Transverse colon (tissue), 4 donors: ENCODE data around the gene YIPF5. TPM values are rescaled to one million over a fixed set of nuclear protein-coding genes. Genes with fewer than 3 reads are reported as not detected.

Source experiments
- DNase-seq: peaks from one replicate; pipeline ENCODE4 v3.0.0-alpha.2; 2019
- H3K27ac ChIP-seq, 4 donors: fragments of 200-600 bp; sonication (generic); 2 replicates each; pipeline ENCODE4 v1.5.1; 2016 to 2018; ENCODE audit warnings: inconsistent platforms in 4 of 4
- H3K27me3 ChIP-seq: fragments of 200-600 bp; sonication (generic); 2 replicates; pipeline ENCODE4 v1.5.1; 2017; ENCODE audit warnings: inconsistent platforms
- H3K36me3 ChIP-seq, 4 donors: fragments of 200-600 bp; sonication (generic); 2 replicates each; pipeline ENCODE4 v1.5.1; 2017 to 2019; ENCODE audit warnings: inconsistent platforms in 4 of 4
- H3K4me1 ChIP-seq, 4 donors: fragments of 200-600 bp; sonication (generic); 2 replicates each; pipeline ENCODE4 v1.5.1; 2017 to 2020; ENCODE audit warnings: inconsistent platforms in 4 of 4
- H3K4me3 ChIP-seq, 4 donors: fragments of 200-600 bp; sonication (generic); 1 replicate in 1 of 4; 2 replicates in 3 of 4; pipeline versions ENCODE4 v1.5.1 to v1.6.1; 2017 to 2019; ENCODE audit warnings: inconsistent platforms in 4 of 4
- H3K9me3 ChIP-seq, 2 donors: fragments of 200-600 bp; sonication (generic); 2 replicates each; pipeline ENCODE4 v1.5.1; 2017 to 2019; ENCODE audit warnings: inconsistent platforms in 2 of 2
- EP300 ChIP-seq: sonication (generic); formaldehyde crosslinking; IDR thresholded peaks from one replicate; pipeline ENCODE4 v1.6.1; 2017; ENCODE audit warnings: antibody characterized with exemption, low read depth
- POLR2A ChIP-seq: fragments of 450-650 bp; IDR thresholded peaks from one replicate; pipeline ENCODE4 v1.6.1; 2016; ENCODE audit warnings: antibody characterized with exemption, mild to moderate bottlenecking, moderate library complexity
- POLR2AphosphoS5 ChIP-seq, 3 donors: sonication (generic); formaldehyde crosslinking; IDR thresholded peaks; one replicate each; pipeline ENCODE4 v1.6.1; 2016; ENCODE audit warnings: antibody characterized with exemption in 3 of 3
- WGBS, 2 donors: methylation state at CpG; one replicate each; pipeline ENCODE4 v1.1.5; 2018; ENCODE audit warnings: low coverage in 1 of 2; 5-methylcytosine and 5-hydroxymethylcytosine counted together
- in situ Hi-C, 4 donors: fragments of 200-750 bp; cut with MboI; loops; one replicate each; pipeline versions ENCODE4 v1.15.0 to v1.15.1; 2017; ENCODE audit warnings: low sequenced_read_pairs in 3 of 4, low pct_ligation_motif_present in 1 of 4, low pct_unique_long_range_greater_than_20kb in 1 of 4
- intact Hi-C: fragments of 100-400 bp; cut with DNase I; formaldehyde crosslinking; loops from one replicate; pipeline ENCODE4 v1.15.1; 2023; ENCODE audit warnings: low total_unique reads
- total RNA-seq, 4 donors: library from RNA; depleted of rRNA; stranded (reverse); fragments of >200 nt; gene quantifications; one replicate each; pipeline ENCODE4 v1.1.0, GENCODE V29; 2016
- TF ChIP-seq, protein P1 (sequence below), 5 experiments: fragments of 200-600 bp in 3 of 5; fragments of 450-650 bp in 2 of 5; sonication (generic) in 3 of 5; IDR thresholded peaks; 1 replicate in 2 of 5; 2 replicates in 3 of 5; pipeline ENCODE4 v1.5.1; 2016 to 2017; ENCODE audit warnings: antibody characterized with exemption in 5 of 5, inconsistent platforms in 3 of 5, mild to moderate bottlenecking in 2 of 5, moderate library complexity in 1 of 5

The YIPF5 gene
- total RNA-seq, 4 donors from 2014 or later = 10.1 to 44.4 (median 25.6) TPM

DNA sequence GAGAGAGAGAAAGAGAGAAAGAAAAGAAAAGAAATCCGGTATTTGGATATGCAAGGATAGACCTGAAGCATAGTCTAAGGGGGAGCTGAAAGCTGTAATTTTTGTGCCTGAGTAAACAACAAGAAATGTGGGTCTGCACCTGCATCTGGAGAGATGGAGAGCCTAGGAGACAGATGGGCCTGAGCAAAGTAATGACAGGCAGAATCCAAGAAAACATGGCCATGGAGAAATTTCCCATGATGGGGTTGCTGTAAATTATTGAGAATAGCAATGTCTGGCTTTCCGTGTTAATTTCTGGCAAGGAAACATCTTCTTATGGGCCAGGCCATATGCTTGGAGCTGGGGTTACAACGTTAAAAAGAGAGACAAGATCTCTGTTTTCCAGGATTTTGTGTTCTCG is 40.2 kb downstream of the YIPF5 start:
- H3K36me3 ChIP-seq = no peaks in the 10 kb centered on the region
- no peak overlapping the region for H3K27ac ChIP-seq
- TF ChIP-seq, protein P1, sequence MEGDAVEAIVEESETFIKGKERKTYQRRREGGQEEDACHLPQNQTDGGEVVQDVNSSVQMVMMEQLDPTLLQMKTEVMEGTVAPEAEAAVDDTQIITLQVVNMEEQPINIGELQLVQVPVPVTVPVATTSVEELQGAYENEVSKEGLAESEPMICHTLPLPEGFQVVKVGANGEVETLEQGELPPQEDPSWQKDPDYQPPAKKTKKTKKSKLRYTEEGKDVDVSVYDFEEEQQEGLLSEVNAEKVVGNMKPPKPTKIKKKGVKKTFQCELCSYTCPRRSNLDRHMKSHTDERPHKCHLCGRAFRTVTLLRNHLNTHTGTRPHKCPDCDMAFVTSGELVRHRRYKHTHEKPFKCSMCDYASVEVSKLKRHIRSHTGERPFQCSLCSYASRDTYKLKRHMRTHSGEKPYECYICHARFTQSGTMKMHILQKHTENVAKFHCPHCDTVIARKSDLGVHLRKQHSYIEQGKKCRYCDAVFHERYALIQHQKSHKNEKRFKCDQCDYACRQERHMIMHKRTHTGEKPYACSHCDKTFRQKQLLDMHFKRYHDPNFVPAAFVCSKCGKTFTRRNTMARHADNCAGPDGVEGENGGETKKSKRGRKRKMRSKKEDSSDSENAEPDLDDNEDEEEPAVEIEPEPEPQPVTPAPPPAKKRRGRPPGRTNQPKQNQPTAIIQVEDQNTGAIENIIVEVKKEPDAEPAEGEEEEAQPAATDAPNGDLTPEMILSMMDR (IDR thresholded peaks at IDR 0.05) = no peak
- TF ChIP-seq POLR2A (no peak), POLR2AphosphoS5 (IDR thresholded peaks at IDR 0.05) (no peak), EP300 (no peak)
- intact Hi-C loops = no loop called here
- H3K4me1 ChIP-seq = no peaks in the 10 kb centered on the region
- no peak overlapping the region for H3K4me3 ChIP-seq
- WGBS, 2 donors = 80 to 87% methylated on average over 3 to 4 of the region's 4 CpGs
- DNase-seq = no peak
- in situ Hi-C loops = no loop called here
- H3K9me3 ChIP-seq = no peaks in the 10 kb centered on the region
- no peaks in the 10 kb centered on the region for H3K27me3 ChIP-seq

DNA sequence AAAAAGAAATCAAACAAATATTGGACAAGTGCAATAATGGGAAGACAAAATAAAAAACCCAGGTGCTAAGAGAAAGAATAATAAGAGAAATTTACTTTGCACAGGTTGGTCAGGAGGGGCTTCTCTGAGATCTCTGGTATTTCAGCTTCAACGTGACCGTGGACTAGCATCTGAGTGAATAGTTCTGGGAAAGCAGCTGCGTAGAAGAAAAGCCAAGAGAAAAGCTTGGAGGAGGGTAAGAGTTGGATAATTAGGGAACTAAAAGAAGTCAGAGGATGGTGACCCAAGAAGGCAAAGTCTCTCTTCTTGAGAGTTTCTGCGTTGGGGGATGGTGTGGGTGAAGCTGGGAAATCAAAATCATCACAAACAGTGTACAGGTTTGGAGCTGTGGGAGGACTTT is 41.6 kb downstream of the YIPF5 start:
- H3K4me3 ChIP-seq = no peak overlapping the region
- no peaks in the 10 kb centered on the region for H3K4me1 ChIP-seq
- intact Hi-C loops = no loop called here
- TF ChIP-seq EP300 = no peak
- TF ChIP-seq POLR2AphosphoS5 (IDR thresholded peaks at IDR 0.05) = no peak
- TF ChIP-seq, protein P1 (IDR thresholded peaks at IDR 0.05) = no peak
- TF ChIP-seq POLR2A = no peak
- no peaks in the 10 kb centered on the region for H3K9me3 ChIP-seq
- WGBS, 2 donors = 88 to 96% methylated on average over 3 to 4 of the region's 4 CpGs
- H3K27me3 ChIP-seq = no peaks in the 10 kb centered on the region
- no peak for DNase-seq
- in situ Hi-C loops = no loop called here
- no peaks in the 10 kb centered on the region for H3K36me3 ChIP-seq
- H3K27ac ChIP-seq = no peak overlapping the region

DNA sequence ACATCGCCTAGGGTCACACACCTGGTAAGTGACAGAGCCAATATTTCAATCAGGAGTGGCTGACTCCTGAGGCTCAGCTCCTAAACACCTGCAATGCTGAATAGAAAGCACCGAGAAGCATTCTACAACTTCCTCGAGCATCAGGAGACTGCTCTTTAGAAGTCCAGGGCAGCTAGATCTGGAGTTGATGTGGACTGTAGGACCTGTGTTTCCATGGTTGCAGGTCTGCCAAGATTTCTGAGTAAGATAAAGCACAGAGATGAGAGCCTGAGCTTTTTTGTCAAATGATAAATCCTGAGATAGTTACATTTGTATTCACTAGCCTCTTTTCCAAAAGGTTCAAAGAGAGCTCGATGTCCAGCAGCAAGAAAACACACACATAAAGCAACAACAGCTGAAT is 43.8 kb downstream of the YIPF5 start:
- no peak for DNase-seq
- H3K4me3 ChIP-seq = no peak overlapping the region
- H3K9me3 ChIP-seq = no peaks in the 10 kb centered on the region
- in situ Hi-C loops (no loop called here), intact Hi-C loops (no loop called here)
- TF ChIP-seq POLR2A = no peak
- TF ChIP-seq, protein P1 (IDR thresholded peaks at IDR 0.05) = no peak
- TF ChIP-seq EP300 = no peak
- TF ChIP-seq POLR2AphosphoS5 (IDR thresholded peaks at IDR 0.05) = no peak
- H3K27ac ChIP-seq = no peak overlapping the region
- H3K4me1 ChIP-seq = no peaks in the 10 kb centered on the region
- WGBS, 2 donors = 91% methylated on average over 4 of the region's 4 CpGs; no CpG with 5 or more reads in 1 of the 2 donors
- H3K36me3 ChIP-seq = no peaks in the 10 kb centered on the region
- no peaks in the 10 kb centered on the region for H3K27me3 ChIP-seq

DNA sequence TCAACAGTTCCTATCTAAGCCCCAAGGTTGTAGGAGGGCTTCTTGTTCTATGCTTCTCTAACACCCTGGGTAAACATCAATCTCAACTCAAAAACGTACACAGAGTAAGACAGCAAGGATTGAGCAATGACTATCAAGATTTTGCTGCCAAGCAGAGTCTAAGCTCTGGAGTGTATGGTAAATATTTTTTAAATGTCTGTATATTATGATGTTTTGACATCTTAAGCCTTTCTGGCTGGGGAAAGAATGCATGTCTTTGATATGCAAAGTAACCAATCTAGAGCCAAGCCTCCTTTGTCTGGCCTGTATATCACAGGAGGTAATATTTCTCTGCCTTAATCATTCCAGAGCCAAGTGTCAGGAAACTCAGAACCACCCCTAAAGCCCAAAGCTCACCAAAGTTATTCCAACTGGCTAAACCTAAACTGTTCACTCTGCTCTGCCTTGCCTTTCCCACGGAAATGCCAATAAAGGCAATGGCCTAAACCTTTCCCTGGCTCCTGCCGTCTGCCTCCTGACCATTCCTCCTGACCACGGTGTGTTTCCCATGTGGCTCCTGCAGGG is 45.2 kb downstream of the YIPF5 start:
- no peak for TF ChIP-seq POLR2A
- TF ChIP-seq, protein P1 (IDR thresholded peaks at IDR 0.05) = no peak
- TF ChIP-seq EP300 = no peak
- TF ChIP-seq POLR2AphosphoS5 (IDR thresholded peaks at IDR 0.05) = no peak
- intact Hi-C loops = no loop called here
- DNase-seq = no peak

More for the DNA sequence above, 45.2 kb downstream of the YIPF5 start:
- Histone ChIP-seq H3K27ac (no peak overlapping the region), H3K4me3 (no peak overlapping the region), H3K36me3 (no peaks in the 10 kb centered on the region), H3K27me3 (no peaks in the 10 kb centered on the region), H3K4me1 (no peaks in the 10 kb centered on the region), H3K9me3 (no peaks in the 10 kb centered on the region)
- in situ Hi-C loops = no loop called here
- WGBS, 2 donors = 63 to 65% methylated on average over 4 of the region's 4 CpGs
